ENCODE measurements around the gene RAPGEF2. TPM values are rescaled to one million over a fixed set of nuclear protein-coding genes. Genes with fewer than 3 reads are reported as not detected.

Gene RAPGEF2
- total and polyA plus RNA-seq, 9 of the 15 experiments (the other 6 are each of a cell fraction or from before 2014, with no cell fraction given): 3.1 to 32.6 (median 23.1) TPM

DNA sequence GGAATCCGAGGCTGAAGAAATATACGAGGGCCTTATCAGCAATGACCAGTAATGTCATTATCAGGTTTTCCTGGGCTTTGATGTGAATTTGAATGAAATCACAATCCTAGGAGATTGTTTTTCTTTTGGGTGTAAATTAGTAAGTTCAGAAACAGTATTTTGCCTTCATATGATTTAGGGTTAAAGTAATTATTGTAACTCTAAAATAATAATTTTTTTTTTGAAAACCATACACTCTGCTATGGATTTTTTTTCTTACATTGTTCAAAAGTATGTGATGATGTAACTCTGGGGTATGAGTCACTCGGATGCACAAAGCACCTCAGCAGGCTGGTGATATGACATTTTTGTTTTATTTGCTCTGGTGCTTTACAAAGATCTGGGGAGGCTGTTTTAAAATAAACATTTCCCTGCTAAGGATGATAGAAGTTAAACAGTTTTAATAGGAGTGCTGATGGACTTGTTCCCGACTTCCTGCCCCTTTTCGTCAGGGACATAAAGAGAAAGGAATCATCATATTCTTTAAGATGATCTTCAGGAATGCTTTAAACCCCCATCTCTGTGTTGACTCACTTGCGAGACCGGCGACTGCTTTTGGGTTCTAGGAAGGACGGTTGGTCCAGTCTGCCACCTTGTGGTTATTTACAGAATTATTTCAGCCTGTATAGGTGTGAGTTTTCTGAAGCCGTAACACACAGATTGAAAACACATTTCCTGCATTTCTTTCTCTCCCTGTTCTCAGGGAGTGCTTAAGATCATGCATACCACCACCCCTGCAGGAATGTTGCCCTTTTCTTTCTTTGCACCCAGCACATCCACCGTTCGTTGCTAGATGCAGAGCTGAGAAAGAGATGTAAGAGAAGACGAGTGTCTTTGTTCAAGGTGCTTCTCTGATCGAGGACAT, 72.5 kb downstream of the RAPGEF2 start (continued):
- TF ChIP-seq ZNF407 (IDR thresholded peaks at IDR 0.05; ENCODE audit: low read depth) (no peak), ZBTB1 (CRISPR knock-in tag; IDR thresholded peaks at IDR 0.05; ENCODE audit: borderline replicate concordance, low read depth) (no peak), ZFP30 (CRISPR knock-in tag; IDR thresholded peaks at IDR 0.05; ENCODE audit: borderline replicate concordance) (no peak), ELK3 (CRISPR knock-in tag; IDR thresholded peaks at IDR 0.05) (no peak), HDAC3 (IDR thresholded peaks at IDR 0.05; ENCODE audit: borderline replicate concordance, partially characterized antibody) (no peak), PHTF2 (CRISPR knock-in tag; IDR thresholded peaks at IDR 0.05) (no peak), ZNF766 (CRISPR knock-in tag; conservative IDR thresholded peaks at IDR 0.05) (no peak), NRF1 (conservative IDR thresholded peaks at IDR 0.05 in 1 of 2, IDR thresholded peaks at IDR 0.05 in 1 of 2) (no peak), ATF2 (CRISPR knock-in tag; IDR thresholded peaks at IDR 0.05) (no peak), HMG20B (CRISPR knock-in tag; IDR thresholded peaks at IDR 0.05) (no peak), ZNF124 (CRISPR knock-in tag; IDR thresholded peaks at IDR 0.05) (no peak), CSDE1 (IDR thresholded peaks at IDR 0.05) (no peak), HCFC1 (IDR thresholded peaks at IDR 0.05; ENCODE audit: low read depth, low read length) (no peak), ZNF197 (CRISPR knock-in tag; IDR thresholded peaks at IDR 0.05; ENCODE audit: low read depth) (no peak)
